BE2C (cell line): ENCODE data around the gene DSTYK.

Source experiments
- DNase-seq: peaks from one replicate; pipeline ENCODE4 v3.0.0-alpha.2; 2020
- H3K27me3 ChIP-seq: fragments of 250-450 bp; sonication (Bioruptor Pico); 2 replicates; pipeline ENCODE4 v1.5.1; 2020; ENCODE audit warnings: mild to moderate bottlenecking
- H3K36me3 ChIP-seq: fragments of 250-450 bp; sonication (Bioruptor Pico); 2 replicates; pipeline ENCODE4 v1.5.1; 2020; ENCODE audit warnings: mild to moderate bottlenecking
- H3K4me1 ChIP-seq: fragments of 250-450 bp; sonication (Bioruptor Pico); 2 replicates; pipeline ENCODE4 v1.5.1; 2020
- H3K4me3 ChIP-seq: 2 replicates; pipeline ENCODE4 v1.5.1; 2011; ENCODE audit warnings: low read depth, low read length
- H3K9me3 ChIP-seq: fragments of 250-450 bp; sonication (Bioruptor Pico); 2 replicates; pipeline ENCODE4 v1.5.1; 2020
- CTCF ChIP-seq: IDR thresholded peaks from 2 replicates; pipeline ENCODE4 v1.5.1; 2012; ENCODE audit warnings: mild to moderate bottlenecking, low read depth, low read length

DSTYK gene

GRCh38 chr1:205098242-205098641, 113.3 kb downstream of the DSTYK start:
- no peak for DNase-seq
- H3K4me3 ChIP-seq: no peak overlapping the region
- TF ChIP-seq CTCF: no peak
- H3K27me3 ChIP-seq: no peaks in the 10 kb centered on the region
- peaks cover 83% of the 10 kb centered on the region for H3K36me3 ChIP-seq
- no peaks in the 10 kb centered on the region for H3K9me3 ChIP-seq
- H3K4me1 ChIP-seq: no peaks in the 10 kb centered on the region

- Histone ChIP-seq H3K4me1 (no peaks in the 10 kb centered on the region), H3K9me3 (no peaks in the 10 kb centered on the region), H3K36me3 (peaks cover 77% of the 10 kb centered on the region), H3K27me3 (no peaks in the 10 kb centered on the region), H3K4me3 (no peak overlapping the region)
- DNase-seq: no peak
- no peak for TF ChIP-seq CTCF
These were observed 116.1 kb downstream of the DSTYK start for GRCh38 chr1:205095422-205095821.
